Muscle of back (tissue), 11 donors: ENCODE measurements around the gene CAMK2N2. TPM values are rescaled to one million over a fixed set of nuclear protein-coding genes. Genes with fewer than 3 reads are reported as not detected.
"Not testable (repeated sequence)": the region's sequence is repeated elsewhere in the genome, so short reads cannot be mapped to it uniquely, and the experiment has no call there.

ENCODE experiments used
- DNase-seq, 3 donors: peaks; one replicate each; pipeline versions ENCODE4 v3.0.0 to v3.0.0-alpha.2; 2013
- polyA plus RNA-seq, 10 donors: library from polyadenylated mRNA; unstranded; fragments of 120-200 nt; gene quantifications; one replicate each; pipeline ENCODE4 v1.2.1, GENCODE V29; 2013; ENCODE audit not compliant: insufficient read length in 10 of 10

The CAMK2N2 gene
- polyA plus RNA-seq, 10 donors = 0.10 to 0.22 (median 0.13) TPM; not detected in 6

DNA sequence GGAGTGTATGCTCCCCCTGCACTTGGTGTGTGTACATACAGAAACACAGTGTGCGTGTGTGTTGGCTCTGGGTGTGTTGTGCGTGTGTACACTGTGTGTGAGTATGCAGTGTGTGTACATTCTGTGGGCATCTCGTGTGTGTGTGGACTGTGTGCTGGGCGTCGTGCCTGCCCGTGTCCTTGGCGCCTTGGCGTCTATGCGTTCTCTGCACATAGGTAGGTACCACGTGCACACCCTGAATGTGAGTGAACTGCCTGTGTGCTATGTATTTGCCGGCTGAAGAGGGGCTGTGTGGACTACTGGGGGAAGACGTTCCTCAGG lies 14.0 kb upstream of the CAMK2N2 start:
- DNase-seq = no peak

DNA sequence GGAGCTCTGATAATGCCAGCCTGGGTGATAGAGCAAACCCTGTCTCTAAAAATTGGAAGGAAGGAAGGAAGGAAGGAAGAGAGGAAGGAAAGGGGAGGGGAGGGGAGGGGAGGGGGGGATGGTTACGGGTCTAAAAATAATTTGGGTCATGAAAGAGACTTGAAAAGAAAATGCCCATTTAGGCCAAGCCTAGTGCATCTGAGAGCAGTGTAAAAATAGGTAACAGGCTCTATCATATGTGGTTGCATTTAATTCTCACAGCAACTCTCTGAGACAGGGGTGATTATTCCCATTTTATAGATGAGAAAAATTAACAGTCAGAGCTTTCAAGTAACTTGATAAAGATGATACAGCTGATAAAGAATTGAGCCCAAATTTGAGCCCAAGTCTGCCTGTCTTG lies 10.9 kb upstream of the CAMK2N2 start:
- no peak for DNase-seq

DNA sequence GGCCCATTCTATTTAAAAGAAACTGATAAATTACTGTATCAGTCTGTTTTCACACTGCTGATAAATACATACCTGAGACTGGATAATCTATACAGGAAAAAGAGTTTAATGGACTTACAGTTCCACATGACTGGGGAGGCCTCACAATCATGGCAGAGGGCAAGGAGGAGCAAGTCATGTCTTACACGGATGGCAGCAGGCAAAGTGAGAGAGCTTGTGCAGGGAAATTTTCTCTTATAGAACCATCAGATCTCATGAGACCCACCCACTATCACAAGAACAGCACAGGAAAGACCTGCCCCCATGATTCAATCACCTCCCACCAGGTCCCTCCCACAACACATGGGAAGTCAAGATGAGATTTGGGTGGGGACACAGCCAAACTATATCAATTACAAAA lies 5.9 kb upstream of the CAMK2N2 start:
- DNase-seq = not testable (repeated sequence)

DNA sequence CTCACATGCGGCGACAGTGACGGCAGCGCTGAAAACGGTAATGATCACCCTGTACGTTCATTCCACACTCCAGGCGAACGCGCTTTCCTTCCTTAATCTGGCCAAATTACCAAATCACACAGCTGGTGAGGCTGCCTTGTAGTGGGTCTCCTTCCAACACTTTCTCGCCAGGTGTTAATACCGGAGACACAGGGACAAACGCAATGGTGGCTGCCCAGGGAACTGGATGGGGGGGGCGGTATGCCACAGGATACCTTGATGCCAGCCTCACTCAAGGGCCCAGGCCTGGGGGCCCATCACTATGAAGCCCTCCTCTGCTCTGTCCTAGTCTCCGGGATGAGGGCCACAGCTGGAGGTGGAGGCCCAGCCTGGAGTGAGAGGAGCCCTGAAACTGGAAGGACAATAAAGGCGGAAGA lies 1.4 kb upstream of the CAMK2N2 start:
- no peak for DNase-seq

DNA sequence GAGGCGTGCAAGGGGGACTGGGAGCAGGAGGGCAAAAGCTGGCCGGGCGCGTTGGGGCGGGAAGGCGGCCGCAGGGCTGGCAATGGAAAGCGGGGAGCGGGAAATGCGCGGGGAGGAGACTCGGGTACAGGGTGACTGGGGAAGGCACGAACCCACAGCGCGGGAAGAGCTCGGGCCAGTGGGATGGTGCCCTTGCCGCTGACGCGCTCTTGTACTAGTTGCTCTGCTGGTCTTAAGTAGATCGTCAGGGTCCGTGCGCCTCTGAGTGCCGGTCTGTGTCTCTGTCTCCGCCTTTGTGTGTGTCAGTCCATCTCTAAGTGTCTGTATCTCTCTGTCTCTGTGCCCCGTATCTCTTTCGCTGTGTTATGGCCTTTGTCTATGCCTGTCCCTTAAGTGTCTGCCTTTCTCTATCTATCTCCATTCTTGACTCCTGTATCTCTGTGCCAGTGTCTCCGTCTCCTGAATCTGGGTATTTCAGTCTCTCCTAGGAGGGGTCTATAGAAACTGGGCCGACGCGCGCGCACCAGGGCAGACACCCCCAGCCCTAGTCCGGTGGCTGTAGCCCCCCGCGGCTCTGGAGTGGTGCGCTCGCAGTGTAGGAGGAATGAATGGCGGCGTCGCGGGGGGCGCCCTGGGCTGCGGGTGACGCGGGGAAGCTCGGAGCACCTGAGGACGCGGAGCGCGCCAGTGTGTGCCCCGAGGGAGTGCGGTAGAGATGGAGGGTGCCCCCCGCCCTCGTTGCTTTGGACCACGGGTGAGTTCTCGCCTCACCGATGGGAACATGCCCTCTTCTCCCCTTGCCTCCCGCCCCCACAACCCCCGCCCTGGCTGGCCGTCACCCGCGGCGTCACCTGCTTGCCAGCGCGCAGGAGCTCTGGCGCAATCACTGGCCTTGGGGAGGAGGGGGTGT lies 756 bp upstream of the CAMK2N2 start:
- DNase-seq = no peak

DNA sequence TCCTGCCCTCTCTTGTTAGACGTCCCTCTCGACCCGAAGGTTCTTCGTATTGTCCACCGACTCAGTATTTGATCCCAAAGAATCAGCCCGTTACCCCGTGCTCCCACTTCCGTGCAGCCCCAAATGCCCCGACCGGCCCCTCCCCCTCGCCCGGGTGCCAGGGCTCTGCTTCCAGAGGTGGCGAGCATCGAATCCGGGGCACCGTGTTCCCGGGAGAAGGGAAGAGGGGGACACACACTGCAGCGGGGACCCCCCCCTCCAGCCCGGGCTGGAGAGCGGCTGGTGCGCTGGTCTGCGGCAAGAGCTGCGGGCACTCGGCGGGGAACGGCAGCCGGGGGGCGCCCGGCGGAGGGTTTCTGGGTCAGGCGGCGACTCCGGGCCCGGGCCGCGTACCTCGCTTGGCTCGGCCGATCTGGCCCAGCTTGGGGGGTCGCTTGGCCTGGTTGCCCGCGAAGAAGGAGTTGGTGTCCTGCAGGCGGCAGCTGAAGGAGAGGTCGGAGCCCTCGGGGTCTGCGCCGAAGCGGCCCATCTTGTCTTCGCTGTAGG lies 556 bp downstream of the CAMK2N2 start:
- no peak for DNase-seq

DNA sequence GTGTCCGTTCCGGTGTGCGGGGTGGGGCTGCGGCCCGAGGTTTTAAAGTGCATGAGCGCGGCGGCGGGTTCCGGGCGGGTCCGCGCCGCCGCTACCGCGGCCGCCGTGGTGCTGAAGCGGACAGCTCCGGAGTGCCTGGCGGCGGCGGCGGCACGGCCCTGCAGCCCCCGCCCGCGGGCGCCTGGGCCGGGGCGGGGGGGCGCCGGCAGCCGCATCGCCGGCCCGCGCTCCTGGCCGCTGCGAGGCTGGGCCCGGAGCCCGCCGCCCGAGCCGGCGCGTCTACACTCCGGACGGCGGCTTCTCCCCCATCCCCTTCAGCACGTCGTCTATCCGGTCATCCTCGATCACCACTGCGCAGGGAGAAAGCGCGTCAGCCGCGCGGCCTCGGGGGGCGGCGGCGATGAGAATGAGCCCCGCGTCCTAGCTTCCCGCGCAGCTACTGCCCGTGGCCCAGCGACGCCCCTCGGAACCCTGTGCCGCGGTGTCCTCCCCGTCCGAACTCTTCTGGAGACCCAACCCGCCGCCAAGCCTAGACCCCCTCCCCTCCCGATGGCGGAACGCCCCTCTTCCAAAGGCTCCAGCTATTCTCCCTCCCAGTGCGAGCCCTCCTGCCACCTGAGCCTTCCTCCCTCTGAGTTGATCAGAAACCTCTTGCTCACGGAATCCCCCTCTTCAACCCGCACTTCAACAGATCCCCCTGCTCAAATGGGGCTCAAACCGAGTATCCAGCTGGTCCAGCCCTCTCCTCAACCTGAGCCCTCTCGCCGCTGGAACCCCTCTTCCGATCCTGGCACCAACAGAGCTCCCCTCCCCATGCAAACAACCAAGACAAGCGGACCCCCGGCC lies 1.3 kb downstream of the CAMK2N2 start:
- peak in 2 of 3 donors; percentile 42 to 62 for DNase-seq

DNA sequence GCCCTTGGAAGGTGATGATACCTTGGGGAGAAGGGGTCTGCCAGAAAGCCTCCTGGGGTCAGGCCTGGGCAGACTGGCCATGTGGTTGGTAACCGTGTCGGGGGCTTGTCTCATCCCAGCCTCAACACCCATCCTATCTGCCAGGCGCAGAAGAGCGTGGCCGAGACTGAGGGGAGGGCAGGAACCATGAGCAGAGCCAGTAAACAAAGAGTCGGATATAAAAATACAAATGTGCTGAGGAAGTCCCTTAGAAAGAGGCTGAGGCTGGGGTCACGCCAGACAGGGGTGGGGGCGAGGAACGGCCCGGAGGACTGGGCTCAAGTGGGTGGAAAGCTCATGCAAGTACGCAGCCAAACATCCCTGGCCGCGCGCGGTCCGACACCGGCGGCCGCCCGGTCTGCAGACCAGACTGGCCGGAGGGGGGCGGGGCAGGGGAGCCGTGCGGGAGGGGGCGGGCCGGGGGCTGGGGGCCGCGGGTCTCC lies 1.9 kb downstream of the CAMK2N2 start:
- DNase-seq = no peak

DNA sequence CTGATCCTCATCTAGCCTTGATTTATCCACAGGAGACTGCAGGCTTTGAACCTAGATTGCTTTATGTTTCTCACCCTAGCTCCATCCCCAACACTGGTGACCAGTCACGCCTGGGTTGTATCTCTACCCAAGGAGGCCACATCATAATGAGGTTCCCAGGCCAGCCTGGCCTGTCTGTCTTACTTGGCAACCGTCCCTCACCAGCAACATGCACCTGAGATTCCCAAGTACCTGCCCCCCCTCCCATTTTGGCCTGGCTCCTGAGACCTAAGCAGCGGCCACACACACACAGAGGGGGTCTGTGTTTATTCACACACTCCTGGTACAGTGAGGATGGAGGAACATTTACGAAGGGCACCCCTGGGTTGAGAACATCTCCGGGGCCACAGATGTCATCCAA lies 2.4 kb downstream of the CAMK2N2 start:
- DNase-seq = no peak

DNA sequence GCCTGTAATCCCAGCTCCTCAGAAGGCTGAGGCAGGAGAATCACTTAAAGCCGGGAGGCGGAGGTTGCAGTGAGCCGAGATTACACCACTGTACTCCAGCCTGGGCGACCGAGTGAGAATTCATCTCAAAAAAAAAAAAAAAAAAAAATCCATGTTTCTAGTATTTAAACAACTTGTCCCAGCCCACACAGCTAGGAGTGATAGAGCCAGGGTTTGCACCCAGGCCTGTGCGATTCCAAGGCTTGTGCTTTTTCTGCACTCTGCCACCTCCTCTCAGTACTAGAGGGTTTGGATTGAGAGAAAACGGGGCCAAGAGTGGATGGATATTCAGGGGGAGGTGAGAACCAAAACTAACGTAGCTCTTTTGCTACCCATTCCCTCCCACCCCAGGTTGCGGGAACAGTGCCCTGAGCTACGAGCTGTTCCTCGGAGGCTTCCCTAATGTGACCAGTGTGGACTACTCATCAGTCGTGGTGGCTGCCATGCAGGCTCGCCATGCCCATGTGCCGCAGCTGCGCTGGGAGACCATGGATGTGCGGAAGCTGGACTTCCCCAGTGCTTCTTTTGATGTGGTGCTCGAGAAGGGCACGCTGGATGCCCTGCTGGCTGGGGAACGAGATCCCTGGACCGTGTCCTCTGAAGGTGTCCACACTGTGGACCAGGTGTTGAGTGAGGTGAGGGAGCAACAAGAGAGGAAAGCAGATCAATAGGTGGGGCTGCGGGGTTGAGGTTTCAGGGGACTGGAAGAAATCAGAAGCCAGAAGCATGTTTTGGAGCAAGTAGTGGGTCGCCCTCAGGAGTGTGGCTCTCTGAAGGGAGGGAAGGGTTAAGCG lies 4.1 kb downstream of the CAMK2N2 start:
- DNase-seq = no peak

DNA sequence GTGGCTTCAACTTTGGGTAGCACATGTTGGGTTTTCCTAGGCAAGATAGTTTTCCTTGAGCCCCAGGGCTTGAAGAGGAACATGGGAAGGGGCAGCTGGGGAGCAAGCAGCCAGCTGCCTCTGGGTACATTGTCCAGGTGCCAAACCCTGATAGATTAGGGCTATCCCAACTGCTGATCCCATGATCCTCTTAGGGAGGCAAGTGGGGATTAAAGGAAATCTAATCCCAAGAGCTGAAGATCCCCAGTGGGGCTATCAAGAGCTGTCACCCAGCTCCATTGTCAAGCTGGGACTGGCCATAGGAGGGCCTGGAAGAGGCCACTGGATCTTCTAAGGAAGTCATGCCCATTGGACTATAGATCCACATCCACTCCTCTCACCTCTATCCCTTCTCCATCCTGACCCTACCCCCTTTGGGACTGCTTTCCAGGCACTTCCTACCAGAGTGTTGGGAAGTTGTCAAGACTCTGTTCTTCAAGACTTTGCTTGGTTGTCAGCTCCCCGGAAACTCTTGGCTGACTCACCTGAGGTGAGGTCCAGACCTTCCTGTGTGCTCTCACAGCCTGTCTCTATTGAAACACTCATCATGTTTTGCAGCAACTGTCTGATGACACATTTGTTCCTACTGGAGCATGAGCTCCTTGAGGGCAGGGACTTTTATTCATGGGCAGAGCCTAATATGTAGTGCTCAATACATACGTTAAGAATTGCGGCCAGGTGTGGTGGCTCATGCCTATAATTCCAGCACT lies 5.9 kb downstream of the CAMK2N2 start:
- DNase-seq = no peak

DNA sequence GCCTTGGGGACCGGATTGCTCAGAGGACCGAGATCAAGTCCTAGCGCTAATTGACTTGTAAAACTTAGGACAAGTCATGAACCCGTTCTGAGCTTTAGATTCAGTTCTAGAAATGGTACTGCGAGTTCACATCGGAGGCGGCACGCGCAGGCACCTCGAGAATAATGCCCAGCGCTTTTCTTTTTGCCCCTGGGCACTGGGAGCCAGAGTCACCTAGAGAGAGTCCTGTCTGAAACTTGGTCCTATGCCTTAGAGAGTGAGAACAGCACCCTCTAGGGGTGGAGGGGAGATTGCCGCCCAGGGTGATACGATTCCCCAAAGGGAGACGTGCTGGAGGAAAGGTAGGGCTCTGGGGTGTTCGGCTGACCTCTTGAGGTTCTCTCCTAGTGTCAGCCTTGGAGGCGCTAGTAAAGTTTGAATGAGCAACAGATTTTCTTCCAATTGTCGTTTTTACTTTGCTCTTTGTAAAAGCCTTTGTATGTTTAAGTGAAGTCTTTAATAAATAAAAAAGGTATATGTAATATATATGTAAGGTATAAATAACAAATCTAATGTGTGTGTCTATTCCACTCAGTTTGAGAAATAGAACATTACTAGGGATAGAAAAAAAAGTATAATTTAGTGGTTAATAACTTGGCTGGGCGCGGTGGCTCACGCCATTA lies 11.1 kb downstream of the CAMK2N2 start:
- DNase-seq = peak; percentile 70 to 80 (median 75)

DNA sequence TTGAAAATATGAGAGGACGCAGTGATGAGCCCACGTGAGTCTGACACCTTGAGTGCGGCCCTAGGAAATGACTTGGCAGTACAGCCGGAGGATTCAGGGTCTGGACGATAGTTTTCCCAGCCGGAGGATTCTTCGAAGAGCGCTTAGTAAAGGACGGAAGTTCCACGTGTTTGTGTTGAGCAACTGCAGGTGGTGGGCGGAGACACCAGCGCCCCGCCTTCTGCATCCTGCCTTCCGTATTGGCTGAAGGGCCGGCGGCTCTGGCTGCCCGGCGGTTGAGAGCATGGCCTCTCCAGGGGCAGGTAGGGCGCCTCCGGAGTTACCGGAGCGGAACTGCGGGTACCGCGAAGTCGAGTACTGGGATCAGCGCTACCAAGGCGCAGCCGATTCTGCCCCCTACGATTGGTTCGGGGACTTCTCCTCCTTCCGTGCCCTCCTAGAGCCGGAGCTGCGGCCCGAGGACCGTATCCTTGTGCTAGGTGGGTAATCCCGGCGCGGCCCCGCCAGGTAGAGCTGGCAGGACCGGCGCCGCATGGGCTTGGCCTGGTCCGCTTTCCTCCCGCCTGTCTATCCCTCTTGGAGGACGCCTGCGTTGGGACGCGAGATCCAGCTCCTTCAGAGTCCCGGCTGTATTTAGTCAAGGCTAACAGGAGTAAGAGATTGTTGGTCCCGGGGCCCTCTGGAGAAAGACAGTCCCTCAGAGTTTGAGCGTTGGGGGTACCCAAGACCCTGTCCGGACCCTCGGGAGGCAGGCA lies 11.8 kb downstream of the CAMK2N2 start, which contains the start of gene EEF1AKMT4:
Gene EEF1AKMT4, plus strand, starts transcription at position 261 of the 755 bp plus-strand sequence. Its CDS starts 23 bp downstream, at position 284.
- DNase-seq = peak; percentile 95 to 97 (median 97)

DNA sequence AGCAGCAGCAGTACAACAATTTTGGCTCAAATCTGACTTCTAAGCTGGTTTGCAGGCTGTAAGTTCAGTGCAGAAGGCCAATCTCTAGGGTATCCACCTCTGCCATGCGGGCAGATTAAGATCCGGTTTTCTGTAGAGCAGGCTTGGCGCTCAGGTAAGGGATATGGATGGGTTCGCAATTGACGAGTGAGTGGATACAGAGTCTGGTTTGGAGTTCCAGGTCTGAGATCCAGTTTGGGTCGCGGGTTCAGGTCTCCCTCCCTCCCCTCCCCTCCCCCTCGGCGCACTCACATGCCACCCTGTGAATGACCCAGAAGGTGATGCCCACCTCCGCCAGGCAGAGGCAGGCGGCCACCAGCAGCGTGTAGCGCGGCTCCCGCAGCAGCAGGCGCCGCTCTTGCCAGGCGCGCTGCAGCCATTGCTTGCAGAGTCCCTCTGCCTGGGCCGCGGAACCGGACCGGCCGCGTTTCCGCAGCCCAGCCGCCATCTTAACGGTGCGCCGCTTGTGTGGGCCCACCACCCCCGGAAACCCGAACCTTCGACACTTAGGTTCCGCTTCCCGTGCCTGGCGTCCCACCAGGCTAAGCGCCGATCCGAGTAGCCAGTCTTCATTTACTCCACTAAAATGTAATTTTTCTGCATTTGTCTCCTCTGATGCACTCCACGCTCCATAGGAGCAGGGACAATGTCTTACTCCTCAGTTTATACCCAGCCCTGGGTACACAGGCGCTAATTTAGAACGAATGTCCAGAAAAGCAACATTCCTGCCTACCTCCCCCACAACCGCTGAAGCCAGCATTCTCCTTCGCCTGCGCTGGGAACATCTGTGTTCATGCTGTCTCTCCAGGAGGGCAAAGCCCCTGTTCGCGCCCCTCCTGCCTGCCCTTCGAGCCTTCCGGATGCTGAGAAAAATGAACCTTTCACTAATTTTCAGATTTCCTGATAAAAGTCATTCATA lies 12.6 kb downstream of the CAMK2N2 start, which contains the start of gene ALG3:
Gene ALG3, minus strand, starts transcription at position 509 of the 958 bp plus-strand sequence. Its CDS starts 22 bp downstream, at position 487.
- DNase-seq = peak; percentile 85 to 95 (median 92)

DNA sequence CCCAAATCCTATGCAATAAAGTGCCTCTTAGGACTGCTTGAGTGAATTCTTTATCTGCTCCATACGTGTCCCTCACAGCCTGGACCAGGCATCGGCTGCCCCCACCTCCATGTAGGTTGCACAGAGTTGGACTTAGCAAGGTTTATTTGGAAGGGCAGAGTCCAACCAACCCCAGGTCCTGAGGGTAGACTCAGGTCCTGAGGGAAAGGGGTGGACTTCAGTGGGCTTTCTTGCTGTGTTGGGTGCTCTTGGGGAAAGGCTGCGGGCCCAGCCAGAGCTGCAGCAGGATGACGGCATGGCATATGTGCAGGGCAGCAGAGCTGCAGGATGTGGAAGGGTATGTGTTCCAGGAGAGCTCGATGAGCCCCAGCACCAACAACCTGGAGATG lies 19.1 kb downstream of the CAMK2N2 start:
- no peak for DNase-seq

DNA sequence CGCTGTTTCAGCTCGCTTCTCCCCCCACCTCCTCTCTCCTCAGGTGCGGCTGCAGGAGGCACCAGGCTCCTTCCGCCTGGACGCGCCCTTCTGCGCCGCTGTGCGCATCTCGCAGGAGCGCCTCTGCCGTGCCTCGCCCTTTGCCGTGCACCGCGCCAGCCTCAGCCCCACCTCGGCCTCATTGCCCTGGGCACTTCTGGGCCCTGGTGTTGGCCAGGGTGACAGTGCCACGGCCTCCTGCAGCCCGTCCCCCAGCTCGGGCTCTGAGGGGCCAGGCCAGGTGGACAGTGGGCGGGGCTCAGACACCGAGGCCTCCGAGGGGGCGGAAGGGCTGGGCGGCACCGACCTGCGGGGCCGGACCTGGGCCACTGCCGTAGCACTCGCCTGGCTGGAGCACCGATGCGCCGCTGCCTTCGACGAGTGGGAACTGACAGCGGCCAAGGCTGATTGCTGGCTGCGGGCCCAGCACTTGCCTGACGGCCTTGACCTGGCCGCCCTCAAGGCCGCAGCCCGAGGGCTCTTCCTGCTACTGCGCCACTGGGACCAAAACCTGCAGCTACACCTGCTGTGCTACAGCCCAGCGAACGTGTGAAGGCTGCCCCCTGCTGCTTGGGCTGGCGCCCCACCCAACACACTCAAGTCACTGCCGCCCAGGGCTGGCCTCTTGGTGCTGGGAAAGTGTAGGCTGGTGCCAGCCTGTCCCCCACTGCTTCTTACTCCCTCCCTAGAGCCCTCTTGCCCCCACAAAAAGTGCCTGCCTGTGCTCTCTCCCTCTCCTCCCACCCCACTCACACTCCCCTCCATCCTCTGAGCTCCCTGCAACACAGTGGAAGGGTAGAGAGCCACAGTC lies 19.7 kb downstream of the CAMK2N2 start:
- peak in 1 of 3 donors; percentile 43 for DNase-seq

DNA sequence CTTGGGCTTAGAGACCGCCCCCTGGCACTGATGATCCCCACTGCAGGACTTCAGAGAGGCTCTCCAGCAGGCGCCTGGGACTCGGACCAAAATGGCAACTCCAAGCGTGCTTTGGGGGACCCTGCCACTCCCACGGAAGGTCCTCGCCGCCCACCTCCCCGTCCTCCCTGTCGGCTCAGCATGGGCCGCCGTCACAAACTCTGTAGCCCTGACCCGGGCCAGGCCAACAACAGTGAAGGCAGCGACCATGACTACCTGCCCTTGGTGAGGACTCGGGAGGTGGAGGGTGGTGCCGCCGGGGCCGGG lies 20.3 kb downstream of the CAMK2N2 start:
- DNase-seq = no peak
